Fibroblast of villous mesenchyme (primary cell): ENCODE results near the gene AKR7A2. TPM values are rescaled to one million over a fixed set of nuclear protein-coding genes. Genes with fewer than 3 reads are reported as not detected.
A peak's percentile ranks its signal among the peaks of the same experiment; 100 is the strongest.

ENCODE experiments used
- DNase-seq: peaks from one replicate; pipeline ENCODE4 v3.0.0-alpha.2; 2010; ENCODE audit warnings: low read depth
- H3K4me3 ChIP-seq: 2 replicates; pipeline ENCODE4 v1.5.1; 2011; ENCODE audit warnings: low read depth, mild to moderate bottlenecking, low read length
- CTCF ChIP-seq: IDR thresholded peaks from 2 replicates; pipeline ENCODE4 v1.5.1; 2012; ENCODE audit warnings: low read depth, mild to moderate bottlenecking, low read length; ENCODE audit not compliant: insufficient read depth
- total RNA-seq: library from RNA; depleted of rRNA; stranded (reverse); fragments of >200 nt; gene quantifications from 2 replicates; pipeline ENCODE4 v1.2.3, GENCODE V29; 2012

AKR7A2 gene
- total RNA-seq, 1 donor: 55.3 TPM

DNA sequence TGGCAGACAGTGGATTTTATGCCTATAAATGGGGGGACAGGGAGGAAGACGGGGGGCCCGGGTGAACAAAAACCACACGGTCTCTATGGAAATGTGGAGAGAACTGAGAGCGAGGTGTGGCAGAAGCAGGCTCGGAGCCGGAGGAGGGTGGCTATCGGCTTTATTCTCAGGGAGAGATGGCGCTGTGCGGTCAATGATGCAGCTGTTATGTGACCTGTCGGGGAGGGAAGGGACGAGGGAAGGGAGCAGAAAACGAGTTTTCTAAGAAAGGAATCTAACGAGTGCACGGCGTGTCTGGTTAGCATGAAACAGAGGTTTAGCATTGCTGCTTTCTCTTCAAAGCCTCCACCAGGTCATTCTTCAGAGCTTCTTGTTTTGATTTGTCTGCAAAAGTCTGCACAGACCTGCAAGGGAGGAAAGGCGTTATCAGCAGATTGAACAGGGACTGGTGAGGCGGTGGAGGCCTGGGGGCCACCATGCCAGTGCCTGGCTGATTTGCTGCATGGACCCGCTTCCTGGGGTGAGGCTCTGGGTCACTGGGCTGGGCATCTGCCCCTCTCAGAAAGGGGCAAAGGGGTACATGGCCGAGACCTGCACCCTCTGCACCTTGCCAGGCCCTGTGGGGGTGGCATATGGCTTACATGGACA, 27.4 kb upstream of the AKR7A2 start:
- DNase-seq: no peak
- no peak overlapping the region for H3K4me3 ChIP-seq
- TF ChIP-seq CTCF: no peak

DNA sequence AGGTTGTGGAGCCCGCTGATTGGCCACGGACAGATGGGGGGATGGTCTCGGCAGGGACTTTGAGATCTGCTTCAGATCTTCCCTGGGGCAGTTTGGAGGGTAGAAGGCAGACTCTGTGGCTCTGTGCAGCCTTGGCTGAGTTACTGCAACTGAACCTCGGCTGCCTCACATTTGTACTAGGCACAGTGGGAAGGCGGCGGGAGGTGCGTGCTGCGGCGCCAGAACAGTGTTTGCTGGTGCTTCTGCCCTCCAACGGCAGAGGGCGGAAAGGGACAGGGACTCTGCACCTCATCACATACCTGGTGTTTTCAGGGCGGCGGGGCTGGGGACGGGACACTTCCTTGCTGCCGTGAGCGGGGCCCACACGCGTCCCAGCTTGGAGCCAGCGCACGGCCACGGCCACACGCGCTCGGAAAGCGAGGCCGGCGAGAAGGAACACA, 26.4 kb upstream of the AKR7A2 start:
- TF ChIP-seq CTCF: peak; percentile 10
- DNase-seq: peak; percentile 18
- no peak overlapping the region for H3K4me3 ChIP-seq

DNA sequence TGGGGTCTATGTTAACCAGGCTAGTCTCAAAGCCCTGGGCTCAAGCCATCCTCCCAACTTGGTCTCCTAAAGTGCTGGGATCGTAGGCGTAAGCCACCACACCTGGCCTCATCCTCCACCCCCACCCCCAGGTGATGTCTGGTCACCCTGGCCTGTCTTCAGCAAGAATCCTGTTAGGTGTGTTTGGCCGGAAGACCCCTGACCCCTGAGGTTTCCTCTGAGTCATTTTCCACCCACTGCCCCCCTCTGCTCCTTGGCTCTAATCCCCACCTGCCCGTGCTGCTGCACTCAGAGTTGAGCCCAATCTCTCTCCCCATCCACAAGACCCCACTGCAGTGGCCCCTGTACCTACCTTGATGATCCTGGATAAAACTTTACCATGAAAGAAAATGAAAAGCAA, 25.3 kb upstream of the AKR7A2 start:
- H3K4me3 ChIP-seq: no peak overlapping the region
- no peak for TF ChIP-seq CTCF
- no peak for DNase-seq

DNA sequence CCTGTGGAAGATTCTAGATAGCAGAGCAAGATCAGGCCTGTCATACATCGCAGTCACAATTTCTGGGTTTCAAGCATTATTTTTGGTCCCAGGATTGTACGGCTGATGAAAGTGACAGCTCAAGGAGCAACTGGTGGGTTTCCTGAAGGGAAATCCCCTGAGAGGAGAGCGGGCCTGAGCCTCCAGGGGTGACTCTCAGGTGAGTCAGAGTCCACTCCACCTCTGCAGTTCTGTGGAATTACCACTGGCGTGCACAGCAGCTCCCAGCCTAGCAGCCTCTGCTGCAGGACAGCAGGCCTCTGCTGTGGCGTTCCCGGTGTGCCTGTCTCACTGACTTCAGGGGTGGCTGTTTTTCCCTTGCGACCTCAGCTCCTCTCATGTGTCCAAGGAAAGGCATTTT, 24.6 kb upstream of the AKR7A2 start:
- no peak overlapping the region for H3K4me3 ChIP-seq
- DNase-seq: no peak
- no peak for TF ChIP-seq CTCF

DNA sequence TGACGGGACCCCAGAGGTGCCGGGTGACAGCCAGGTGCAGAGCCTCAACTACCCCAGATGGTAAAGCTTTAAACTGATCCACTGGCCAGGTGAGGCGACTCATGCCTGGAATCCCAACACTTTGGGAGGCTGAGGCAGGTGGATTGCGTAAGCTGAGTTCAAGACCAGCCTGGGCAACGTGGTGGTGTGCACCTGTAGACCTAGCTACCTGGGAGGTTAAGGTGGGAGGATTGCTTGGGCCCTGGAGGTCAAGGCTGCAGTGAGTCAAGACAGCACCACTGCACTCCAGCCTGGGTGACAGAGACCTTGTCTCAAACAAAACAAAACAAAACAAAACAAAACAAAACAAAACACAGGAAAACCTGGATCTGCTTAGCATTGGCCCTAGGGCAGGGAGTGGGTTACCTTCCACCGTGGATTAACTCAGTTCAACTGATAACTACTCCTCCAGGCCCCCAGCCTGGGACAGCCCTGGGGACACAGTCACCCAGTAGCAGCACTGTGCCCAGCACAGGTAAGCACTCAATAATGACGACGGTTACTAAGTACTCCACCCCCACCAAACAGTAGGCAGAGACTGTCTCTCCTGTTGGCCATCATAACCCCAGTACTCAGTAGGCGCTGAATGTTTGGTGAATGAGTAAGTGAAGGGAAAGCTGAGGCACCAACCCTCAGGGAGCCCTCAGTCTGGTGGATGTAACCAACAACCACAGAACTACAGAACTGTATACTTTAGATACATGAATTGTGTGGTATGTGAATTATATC, 21.8 kb upstream of the AKR7A2 start:
- TF ChIP-seq CTCF: no peak
- H3K4me3 ChIP-seq: no peak overlapping the region
- no peak for DNase-seq

DNA sequence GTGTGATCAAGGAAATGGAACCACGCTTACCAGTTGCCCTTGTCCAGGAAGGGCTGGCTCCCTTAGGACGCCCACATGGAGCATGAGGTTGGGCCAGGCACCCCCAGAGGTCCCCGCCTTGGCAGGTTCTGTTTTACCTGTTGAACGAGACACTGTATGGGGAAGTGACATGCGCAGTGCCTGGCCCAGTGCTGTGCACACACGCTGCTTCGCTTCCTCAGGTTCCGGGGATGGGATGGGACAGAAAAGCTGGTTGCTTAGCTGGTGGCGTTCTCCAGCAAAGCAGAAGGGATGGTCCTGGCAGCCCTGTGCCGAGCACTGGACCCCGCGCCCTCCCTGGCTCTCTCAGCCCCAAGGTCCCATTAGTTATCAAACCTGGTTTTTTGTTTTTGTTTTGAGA, 20.9 kb upstream of the AKR7A2 start:
- TF ChIP-seq CTCF: no peak
- no peak for DNase-seq

More for the DNA sequence above, 20.9 kb upstream of the AKR7A2 start:
- no peak overlapping the region for H3K4me3 ChIP-seq
